ENCODE data around the gene GATA6. TPM values are rescaled to one million over a fixed set of nuclear protein-coding genes. Genes with fewer than 3 reads are reported as not detected.

Gene GATA6
- total RNA-seq, 1 donor from 2014 or later, result 23.8 TPM

DNA sequence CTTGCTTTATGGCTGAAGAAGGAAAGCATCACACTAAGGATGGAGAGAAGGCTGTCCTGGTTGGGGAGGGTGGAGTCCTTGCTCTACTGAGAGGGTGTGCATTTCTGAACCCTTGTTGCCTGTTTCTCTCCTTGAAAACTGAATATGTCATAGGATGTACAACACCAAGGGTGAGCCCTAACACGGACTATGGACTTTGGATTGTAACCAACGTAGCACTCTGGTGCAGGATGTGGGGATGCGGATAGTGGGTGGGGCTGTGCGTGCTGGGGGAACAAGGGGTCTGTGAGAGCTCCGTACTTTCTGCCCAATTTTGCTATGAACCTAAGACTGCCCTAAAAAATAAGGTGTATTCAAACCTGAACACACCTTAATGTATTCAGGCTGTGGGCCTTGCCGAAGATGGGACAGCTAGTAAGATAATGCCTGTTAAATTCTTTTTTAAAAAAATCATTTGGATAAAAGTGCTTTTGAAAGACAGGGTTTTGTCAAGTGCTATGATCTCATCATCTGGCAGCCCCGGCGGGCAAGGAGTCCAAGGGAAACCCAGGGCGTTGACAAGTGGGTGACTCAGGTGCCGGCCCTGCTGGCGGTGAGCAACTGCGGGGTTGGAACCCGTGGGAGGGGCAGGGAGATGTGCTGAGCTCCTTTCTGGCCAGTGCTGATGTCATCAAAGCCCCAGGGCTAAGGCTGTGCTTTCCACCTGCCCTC, 54.0 kb downstream of the GATA6 start:
- H3K36me3 Mint-ChIP-seq (ENCODE audit: low read depth, unreplicated experiment), result no peaks in the 10 kb centered on the region
- H3K4me1 Mint-ChIP-seq (ENCODE audit: unreplicated experiment), result peaks cover 15% of the 10 kb centered on the region
- H3K4me3 Mint-ChIP-seq (ENCODE audit: unreplicated experiment), result no peak overlapping the region
- no peak overlapping the region for H3K27ac Mint-ChIP-seq (ENCODE audit: unreplicated experiment)
- no peaks in the 10 kb centered on the region for H3K9me3 Mint-ChIP-seq (ENCODE audit: unreplicated experiment)
- TF ChIP-seq, protein P1, sequence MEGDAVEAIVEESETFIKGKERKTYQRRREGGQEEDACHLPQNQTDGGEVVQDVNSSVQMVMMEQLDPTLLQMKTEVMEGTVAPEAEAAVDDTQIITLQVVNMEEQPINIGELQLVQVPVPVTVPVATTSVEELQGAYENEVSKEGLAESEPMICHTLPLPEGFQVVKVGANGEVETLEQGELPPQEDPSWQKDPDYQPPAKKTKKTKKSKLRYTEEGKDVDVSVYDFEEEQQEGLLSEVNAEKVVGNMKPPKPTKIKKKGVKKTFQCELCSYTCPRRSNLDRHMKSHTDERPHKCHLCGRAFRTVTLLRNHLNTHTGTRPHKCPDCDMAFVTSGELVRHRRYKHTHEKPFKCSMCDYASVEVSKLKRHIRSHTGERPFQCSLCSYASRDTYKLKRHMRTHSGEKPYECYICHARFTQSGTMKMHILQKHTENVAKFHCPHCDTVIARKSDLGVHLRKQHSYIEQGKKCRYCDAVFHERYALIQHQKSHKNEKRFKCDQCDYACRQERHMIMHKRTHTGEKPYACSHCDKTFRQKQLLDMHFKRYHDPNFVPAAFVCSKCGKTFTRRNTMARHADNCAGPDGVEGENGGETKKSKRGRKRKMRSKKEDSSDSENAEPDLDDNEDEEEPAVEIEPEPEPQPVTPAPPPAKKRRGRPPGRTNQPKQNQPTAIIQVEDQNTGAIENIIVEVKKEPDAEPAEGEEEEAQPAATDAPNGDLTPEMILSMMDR (IDR thresholded peaks at IDR 0.05; ENCODE audit: unreplicated experiment), result no peak
- DNase-seq (ENCODE audit: low spot score), result no peak
- H3K27me3 Mint-ChIP-seq (ENCODE audit: unreplicated experiment), result no peaks in the 10 kb centered on the region

DNA sequence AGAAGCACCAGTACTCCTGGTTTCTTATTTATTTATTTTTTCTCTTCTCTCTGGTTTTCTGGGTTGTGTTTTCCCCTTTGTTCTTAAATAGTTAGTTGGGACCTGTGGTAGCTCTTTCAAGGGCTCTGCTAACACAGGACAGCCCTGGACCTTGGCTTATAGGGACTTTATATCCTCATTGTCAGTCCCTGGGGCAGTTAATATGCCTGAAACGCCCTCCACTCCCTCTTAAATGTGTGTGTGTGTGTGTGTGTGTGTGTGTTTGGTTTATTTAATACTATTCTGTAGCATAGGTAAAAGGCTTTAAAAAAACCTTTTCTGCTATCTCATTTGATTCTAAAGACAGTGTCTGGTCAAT, 54.6 kb downstream of the GATA6 start:
- Mint-ChIP-seq H3K27me3 (ENCODE audit: unreplicated experiment) (no peaks in the 10 kb centered on the region), H3K27ac (ENCODE audit: unreplicated experiment) (no peak overlapping the region), H3K9me3 (ENCODE audit: unreplicated experiment) (no peaks in the 10 kb centered on the region), H3K4me3 (ENCODE audit: unreplicated experiment) (no peak overlapping the region), H3K36me3 (ENCODE audit: low read depth, unreplicated experiment) (no peaks in the 10 kb centered on the region), H3K4me1 (ENCODE audit: unreplicated experiment) (peaks cover 11% of the 10 kb centered on the region)
- DNase-seq (ENCODE audit: low spot score), result no peak
- TF ChIP-seq, protein P1 (IDR thresholded peaks at IDR 0.05; ENCODE audit: unreplicated experiment), result no peak

DNA sequence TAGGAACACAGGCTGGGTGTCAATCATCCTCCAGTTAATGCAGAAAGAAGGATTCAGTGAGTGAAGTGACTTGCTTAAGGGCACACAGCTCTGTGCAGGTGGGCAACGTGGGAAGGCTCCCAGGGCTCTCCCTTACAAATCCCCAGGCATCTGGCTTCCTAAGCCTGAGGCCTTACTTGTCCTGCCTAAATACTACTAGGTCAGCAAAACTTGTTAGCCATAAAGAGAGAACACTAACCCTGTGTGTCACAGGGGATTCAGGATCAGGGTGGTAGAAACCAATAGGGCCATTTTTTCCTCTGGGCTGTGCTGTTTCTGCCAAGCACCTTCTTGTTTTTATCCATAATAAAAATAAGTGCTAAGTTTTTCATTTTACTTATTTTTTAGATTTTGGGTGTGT, 55.0 kb downstream of the GATA6 start:
- TF ChIP-seq, protein P1 (IDR thresholded peaks at IDR 0.05; ENCODE audit: unreplicated experiment), result no peak
- H3K4me3 Mint-ChIP-seq (ENCODE audit: unreplicated experiment), result no peak overlapping the region
- no peak for DNase-seq (ENCODE audit: low spot score)
- H3K9me3 Mint-ChIP-seq (ENCODE audit: unreplicated experiment), result no peaks in the 10 kb centered on the region
- peaks cover 9% of the 10 kb centered on the region for H3K4me1 Mint-ChIP-seq (ENCODE audit: unreplicated experiment)
- no peaks in the 10 kb centered on the region for H3K36me3 Mint-ChIP-seq (ENCODE audit: low read depth, unreplicated experiment)
- no peak overlapping the region for H3K27ac Mint-ChIP-seq (ENCODE audit: unreplicated experiment)
- H3K27me3 Mint-ChIP-seq (ENCODE audit: unreplicated experiment), result no peaks in the 10 kb centered on the region

DNA sequence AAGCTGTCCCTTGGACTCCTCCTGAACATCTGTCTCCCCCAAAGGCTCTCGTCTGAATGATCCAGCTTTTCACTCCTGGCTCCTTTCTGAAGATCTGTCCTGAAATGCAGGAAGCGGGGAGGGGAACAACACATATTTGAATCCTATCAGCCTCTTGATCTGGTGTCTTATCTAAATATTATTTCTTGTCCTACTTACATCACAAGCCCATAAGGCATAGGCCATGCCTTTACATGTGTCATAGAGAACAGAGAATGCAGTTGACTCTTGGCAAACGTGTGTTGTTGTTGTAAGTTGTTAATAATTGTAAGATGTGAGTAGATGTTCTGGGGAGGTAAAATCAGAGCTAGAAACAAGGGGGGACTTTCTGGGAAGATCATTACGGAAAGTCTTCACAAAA, 57.4 kb downstream of the GATA6 start:
- Mint-ChIP-seq H3K27ac (ENCODE audit: unreplicated experiment) (no peak overlapping the region), H3K4me1 (ENCODE audit: unreplicated experiment) (peaks cover 6% of the 10 kb centered on the region), H3K4me3 (ENCODE audit: unreplicated experiment) (no peak overlapping the region), H3K9me3 (ENCODE audit: unreplicated experiment) (no peaks in the 10 kb centered on the region), H3K36me3 (ENCODE audit: low read depth, unreplicated experiment) (no peaks in the 10 kb centered on the region), H3K27me3 (ENCODE audit: unreplicated experiment) (no peaks in the 10 kb centered on the region)
- TF ChIP-seq, protein P1 (IDR thresholded peaks at IDR 0.05; ENCODE audit: unreplicated experiment), result no peak
- DNase-seq (ENCODE audit: low spot score), result no peak

DNA sequence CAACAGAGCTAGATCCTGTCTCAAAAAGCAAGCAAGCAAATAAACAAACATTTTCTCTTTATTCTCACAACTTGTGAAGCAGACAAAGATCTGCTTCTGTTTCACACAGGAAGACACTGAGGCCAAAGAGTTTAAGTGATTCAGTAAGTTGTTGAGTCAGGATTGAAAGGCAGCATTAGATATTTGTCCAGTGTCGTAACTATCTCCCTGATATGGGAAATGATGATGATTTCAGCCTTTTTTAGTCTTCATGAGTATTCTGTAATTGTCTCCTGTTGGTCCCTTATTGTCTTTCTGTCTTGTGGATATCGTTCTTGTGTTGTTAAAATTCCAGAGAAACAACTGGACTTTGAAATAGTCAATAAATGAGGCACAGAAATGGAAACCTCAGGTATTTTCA, 59.6 kb downstream of the GATA6 start:
- H3K27ac Mint-ChIP-seq (ENCODE audit: unreplicated experiment), result no peak overlapping the region
- H3K9me3 Mint-ChIP-seq (ENCODE audit: unreplicated experiment), result no peaks in the 10 kb centered on the region
- peaks cover 6% of the 10 kb centered on the region for H3K4me1 Mint-ChIP-seq (ENCODE audit: unreplicated experiment)
- DNase-seq (ENCODE audit: low spot score), result no peak
- H3K27me3 Mint-ChIP-seq (ENCODE audit: unreplicated experiment), result no peaks in the 10 kb centered on the region
- TF ChIP-seq, protein P1 (IDR thresholded peaks at IDR 0.05; ENCODE audit: unreplicated experiment), result no peak
- H3K4me3 Mint-ChIP-seq (ENCODE audit: unreplicated experiment), result no peak overlapping the region
- no peaks in the 10 kb centered on the region for H3K36me3 Mint-ChIP-seq (ENCODE audit: low read depth, unreplicated experiment)

Data from endothelial cell (in vitro differentiated cells).